Kidney epithelial cell (primary cell): ENCODE measurements around the gene OSBPL5. TPM values are rescaled to one million over a fixed set of nuclear protein-coding genes. Genes with fewer than 3 reads are reported as not detected.
"Not testable (repeated sequence)": the region's sequence is repeated elsewhere in the genome, so short reads cannot be mapped to it uniquely, and the experiment has no call there.

Experiments used
- DNase-seq: peaks from one replicate; pipeline ENCODE4 v3.0.0-alpha.2; 2010; ENCODE audit warnings: low read depth
- H3K27me3 ChIP-seq: 2 replicates; pipeline ENCODE4 v1.6.0; 2011; ENCODE audit warnings: low read length; ENCODE audit not compliant: control insufficient read depth, insufficient read depth
- H3K36me3 ChIP-seq: 2 replicates; pipeline ENCODE4 v1.5.1; 2011; ENCODE audit warnings: low read length; ENCODE audit not compliant: control insufficient read depth, insufficient read depth
- H3K4me3 ChIP-seq: 2 replicates; pipeline ENCODE4 v1.5.1; 2011; ENCODE audit warnings: low read depth, mild to moderate bottlenecking, control low read depth, low read length
- total RNA-seq: library from RNA; depleted of rRNA; stranded (reverse); fragments of >200 nt; gene quantifications from 2 replicates; pipeline ENCODE4 v1.2.3, GENCODE V29; 2015
- TF ChIP-seq, protein P1 (sequence below): IDR thresholded peaks from 2 replicates; pipeline ENCODE4 v1.5.1; 2011; ENCODE audit warnings: mild to moderate bottlenecking, moderate library complexity, low read length, control low read depth, inconsistent platforms; ENCODE audit not compliant: insufficient read depth, poor library complexity, severe bottlenecking

The OSBPL5 gene
- total RNA-seq, 1 donor from 2014 or later: 10.2 TPM

DNA sequence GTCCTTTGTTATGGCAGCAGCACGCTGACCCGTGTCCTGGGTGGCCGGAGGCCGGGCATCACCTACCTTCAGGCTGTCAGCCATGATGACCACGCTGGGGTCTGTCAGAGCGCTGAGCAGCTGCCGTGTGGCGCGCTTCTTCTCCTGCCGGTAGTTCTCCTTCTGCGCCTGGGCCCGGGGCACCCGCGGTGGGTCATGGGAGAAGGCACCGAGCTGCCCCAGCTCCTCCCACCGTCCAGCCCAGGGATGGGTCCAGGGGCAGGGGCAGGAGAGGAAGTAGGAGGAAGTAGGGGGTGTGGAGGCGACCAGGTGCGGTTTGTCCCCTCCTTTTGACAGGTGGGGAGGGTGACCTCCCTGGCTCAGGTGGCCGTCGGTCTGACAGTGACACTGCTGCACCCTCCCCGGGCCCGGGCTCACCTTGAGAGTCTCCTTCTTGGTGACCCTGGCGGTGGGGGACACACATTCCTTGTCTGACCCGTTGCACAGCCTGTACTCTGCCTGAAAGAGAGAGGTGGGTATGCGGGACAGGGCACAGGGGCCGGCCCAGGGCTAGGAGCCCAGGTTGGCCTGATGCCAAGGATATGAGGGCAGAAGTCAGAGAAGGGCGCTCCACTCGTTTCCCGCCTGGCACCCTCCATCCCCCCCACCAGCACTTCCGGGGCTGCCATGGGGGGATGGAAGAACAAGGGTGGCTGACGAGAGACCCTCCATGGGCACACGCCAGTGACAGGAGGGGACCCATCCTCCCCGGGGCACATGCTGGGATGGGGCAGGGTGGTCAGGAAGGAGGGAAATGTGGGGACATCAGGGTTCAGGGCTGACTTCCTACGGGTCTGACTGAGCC is 43.0 kb downstream of the OSBPL5 start:
- peaks cover 2% of the 10 kb centered on the region for H3K36me3 ChIP-seq
- no peak for DNase-seq
- no peaks in the 10 kb centered on the region for H3K27me3 ChIP-seq
- TF ChIP-seq, protein P1, sequence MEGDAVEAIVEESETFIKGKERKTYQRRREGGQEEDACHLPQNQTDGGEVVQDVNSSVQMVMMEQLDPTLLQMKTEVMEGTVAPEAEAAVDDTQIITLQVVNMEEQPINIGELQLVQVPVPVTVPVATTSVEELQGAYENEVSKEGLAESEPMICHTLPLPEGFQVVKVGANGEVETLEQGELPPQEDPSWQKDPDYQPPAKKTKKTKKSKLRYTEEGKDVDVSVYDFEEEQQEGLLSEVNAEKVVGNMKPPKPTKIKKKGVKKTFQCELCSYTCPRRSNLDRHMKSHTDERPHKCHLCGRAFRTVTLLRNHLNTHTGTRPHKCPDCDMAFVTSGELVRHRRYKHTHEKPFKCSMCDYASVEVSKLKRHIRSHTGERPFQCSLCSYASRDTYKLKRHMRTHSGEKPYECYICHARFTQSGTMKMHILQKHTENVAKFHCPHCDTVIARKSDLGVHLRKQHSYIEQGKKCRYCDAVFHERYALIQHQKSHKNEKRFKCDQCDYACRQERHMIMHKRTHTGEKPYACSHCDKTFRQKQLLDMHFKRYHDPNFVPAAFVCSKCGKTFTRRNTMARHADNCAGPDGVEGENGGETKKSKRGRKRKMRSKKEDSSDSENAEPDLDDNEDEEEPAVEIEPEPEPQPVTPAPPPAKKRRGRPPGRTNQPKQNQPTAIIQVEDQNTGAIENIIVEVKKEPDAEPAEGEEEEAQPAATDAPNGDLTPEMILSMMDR: no peak
- H3K4me3 ChIP-seq: no peak overlapping the region

DNA sequence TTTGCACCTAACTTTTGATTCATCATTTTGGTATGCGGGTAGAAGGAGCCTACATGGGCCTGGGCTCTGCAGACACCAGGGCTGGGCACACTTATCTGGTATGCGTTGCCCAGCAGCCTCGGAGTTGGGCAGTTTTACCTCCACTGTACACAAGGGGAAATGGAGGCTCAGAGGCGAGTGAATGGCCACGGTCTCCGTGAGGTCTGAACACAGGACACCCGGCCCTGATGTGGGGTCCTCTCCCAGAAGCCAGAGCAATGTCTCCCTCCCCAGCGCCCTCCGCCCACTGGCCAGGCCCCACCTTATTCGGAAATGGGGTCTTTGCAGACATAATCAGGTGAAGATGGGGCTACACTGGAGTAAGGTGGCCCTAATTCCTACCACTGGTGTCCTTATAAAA is 43.7 kb downstream of the OSBPL5 start:
- Histone ChIP-seq H3K27me3 (no peaks in the 10 kb centered on the region), H3K36me3 (peaks cover 2% of the 10 kb centered on the region), H3K4me3 (no peak overlapping the region)
- no peak for DNase-seq
- TF ChIP-seq, protein P1: no peak

DNA sequence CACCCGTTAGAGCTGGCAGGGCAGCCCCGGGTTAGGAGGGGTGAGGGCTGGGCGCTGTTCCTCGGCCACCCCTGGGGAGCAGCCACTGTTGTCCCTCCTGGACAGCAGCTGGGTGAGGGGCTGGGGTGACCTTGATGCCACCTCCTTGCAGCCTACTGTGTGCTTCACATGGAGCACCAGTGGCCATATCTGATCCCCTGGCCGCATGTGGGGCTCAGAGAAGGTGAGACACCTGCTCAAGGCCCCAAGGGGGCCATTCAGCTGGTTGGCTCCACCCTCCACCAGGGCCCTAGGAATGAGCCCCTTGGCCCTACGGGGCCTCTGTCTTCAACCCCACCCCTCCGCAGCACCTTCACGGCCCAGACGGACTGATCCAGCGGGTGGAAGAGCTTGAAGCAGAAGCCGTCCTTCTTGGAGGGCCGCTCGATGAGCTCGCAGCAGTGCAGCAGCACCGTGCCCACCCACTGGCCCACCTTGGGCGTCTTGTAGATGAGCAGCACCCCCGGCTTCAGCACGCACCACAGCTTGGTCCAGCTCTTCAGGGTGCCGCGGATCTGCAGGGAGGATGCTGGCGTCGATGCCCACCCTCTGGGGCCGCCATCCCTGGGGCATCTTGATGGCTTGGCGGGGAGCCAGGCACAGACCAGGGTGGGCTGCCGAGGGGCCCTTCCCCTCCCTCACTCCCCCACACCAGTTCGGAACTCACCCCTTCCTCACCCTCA is 44.9 kb downstream of the OSBPL5 start:
- H3K36me3 ChIP-seq: peaks cover 2% of the 10 kb centered on the region
- TF ChIP-seq, protein P1: no peak
- no peak for DNase-seq

DNA sequence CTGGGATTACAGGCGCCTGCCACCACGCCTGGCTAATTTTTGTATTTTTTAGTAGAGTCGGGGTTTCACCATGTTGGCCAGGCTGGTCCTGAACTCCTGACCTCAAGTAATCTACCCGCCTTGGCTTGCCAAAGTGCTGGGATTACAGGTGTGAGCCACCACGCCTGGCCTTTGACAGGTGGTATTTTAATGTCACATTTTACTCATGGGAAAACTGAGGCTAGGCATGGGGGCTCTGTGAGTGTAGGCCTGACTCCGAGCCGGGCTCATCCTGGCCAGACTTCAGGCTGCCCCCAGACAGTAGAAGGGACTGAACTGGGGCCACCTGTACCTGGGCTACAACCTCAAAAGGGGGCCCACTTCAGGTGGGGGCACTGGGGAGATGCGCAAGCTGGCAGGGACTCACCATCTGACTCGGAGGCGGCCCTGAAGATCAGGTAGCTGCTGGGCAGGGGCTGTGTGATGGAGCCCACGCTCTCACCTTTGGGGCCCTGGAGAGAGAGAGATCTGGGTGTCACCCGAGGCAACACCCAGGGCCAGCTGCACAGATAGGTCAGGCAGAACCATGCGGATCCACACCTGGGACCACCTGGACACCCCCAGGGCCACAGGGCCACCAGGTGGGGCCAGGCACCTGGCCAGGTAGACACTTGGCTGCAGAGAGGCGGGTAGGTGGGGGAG is 45.8 kb downstream of the OSBPL5 start:
- DNase-seq: no peak
- Histone ChIP-seq H3K36me3 (peaks cover 2% of the 10 kb centered on the region), H3K4me3 (no peak overlapping the region), H3K27me3 (no peaks in the 10 kb centered on the region)
- TF ChIP-seq, protein P1: no peak

More for the DNA sequence above, 44.9 kb downstream of the OSBPL5 start:
- H3K27me3 ChIP-seq: no peaks in the 10 kb centered on the region
- no peak overlapping the region for H3K4me3 ChIP-seq

DNA sequence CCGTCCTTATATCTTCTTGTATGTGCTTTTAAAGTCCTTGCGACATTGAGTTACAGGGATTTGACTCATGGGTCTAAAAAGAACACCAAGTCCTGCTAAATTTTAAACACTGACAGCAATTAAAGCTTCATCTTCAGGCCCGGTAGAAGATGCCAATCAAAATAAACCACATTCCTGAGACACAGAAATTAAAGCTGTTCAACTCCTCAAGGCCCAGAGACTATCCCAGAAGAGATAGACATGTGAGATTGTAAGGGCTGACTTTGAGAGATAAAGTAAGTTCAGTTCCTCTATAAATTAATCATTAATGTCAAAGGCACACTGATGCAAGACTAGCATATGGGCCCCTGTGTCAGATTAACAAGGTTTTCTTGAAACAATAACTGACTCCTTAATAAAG is 49.8 kb downstream of the OSBPL5 start:
- no peak for DNase-seq
- Histone ChIP-seq H3K36me3 (no peaks in the 10 kb centered on the region), H3K27me3 (no peaks in the 10 kb centered on the region), H3K4me3 (no peak overlapping the region)
- TF ChIP-seq, protein P1: no peak

DNA sequence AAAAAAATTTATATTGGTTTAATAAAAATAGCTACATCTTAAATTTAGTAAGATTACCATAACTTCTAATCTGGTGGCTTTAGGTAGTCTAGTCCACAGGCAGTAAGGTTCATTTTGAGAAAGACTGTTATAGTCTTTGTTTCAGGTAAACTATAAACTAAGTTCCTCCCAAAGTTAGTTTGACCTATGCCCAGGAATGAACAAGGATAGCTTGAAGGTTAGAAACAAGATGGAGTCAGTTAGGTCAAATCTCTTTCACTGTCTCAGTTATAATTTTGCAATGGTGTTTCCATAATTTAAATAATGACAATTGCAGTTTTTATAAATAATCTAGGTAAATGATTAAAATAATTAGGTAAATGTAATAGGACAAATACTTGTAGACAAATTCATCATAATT is 51.4 kb downstream of the OSBPL5 start:
- not testable (repeated sequence) for H3K4me3 ChIP-seq, DNase-seq, H3K36me3 ChIP-seq, H3K27me3 ChIP-seq
